Prostate gland (tissue), 2 donors: ENCODE data around the gene GADD45A. TPM values are rescaled to one million over a fixed set of nuclear protein-coding genes. Genes with fewer than 3 reads are reported as not detected.

Source experiments
- DNase-seq: peaks from one replicate; pipeline ENCODE4 v3.0.0-alpha.2; 2019; ENCODE audit warnings: low spot score
- H3K27ac ChIP-seq, 2 donors: fragments of 200-600 bp; sonication (generic); 2 replicates each; pipeline ENCODE4 v1.5.1; 2017 to 2019
- H3K27me3 ChIP-seq: fragments of 200-600 bp; sonication (generic); replicated peaks from 2 replicates; pipeline ENCODE4 v1.5.1; 2019; ENCODE audit not compliant: insufficient read depth
- H3K36me3 ChIP-seq, 2 donors: fragments of 200-600 bp; sonication (generic); 1 replicate in 1 of 2; 2 replicates in 1 of 2; pipeline versions ENCODE4 v1.5.1 to v1.8.1; 2017 to 2019
- H3K4me1 ChIP-seq: fragments of 200-600 bp; sonication (generic); replicated peaks from 2 replicates; pipeline ENCODE4 v1.5.1; 2019
- H3K4me3 ChIP-seq, 2 donors: fragments of 200-600 bp; sonication (generic); 2 replicates each; pipeline ENCODE4 v1.5.1; 2017 to 2019
- H3K9me3 ChIP-seq: fragments of 200-600 bp; sonication (generic); 2 replicates; pipeline ENCODE4 v1.5.1; 2017
- CTCF ChIP-seq, 4 experiments: fragments of 200-600 bp in 2 of 4; fragments of 450-650 bp in 2 of 4; sonication (generic) in 2 of 4; IDR thresholded peaks; 1 replicate in 3 of 4; 2 replicates in 1 of 4; pipeline ENCODE4 v1.5.1; 2016 to 2019; ENCODE audit warnings: antibody characterized with exemption in 4 of 4, mild to moderate bottlenecking in 2 of 4, moderate library complexity in 2 of 4
- POLR2A ChIP-seq: fragments of 450-650 bp; IDR thresholded peaks from one replicate; pipeline ENCODE4 v1.6.1; 2016; ENCODE audit warnings: antibody characterized with exemption, mild to moderate bottlenecking
- POLR2AphosphoS5 ChIP-seq: sonication (generic); formaldehyde crosslinking; IDR thresholded peaks from one replicate; pipeline ENCODE4 v1.6.1; 2017; ENCODE audit warnings: antibody characterized with exemption
- WGBS: methylation state at CpG from one replicate; pipeline ENCODE4 v1.1.5; 2018; 5-methylcytosine and 5-hydroxymethylcytosine counted together
- intact Hi-C: fragments of 100-400 bp; cut with DNase I; formaldehyde crosslinking; loops from one replicate; pipeline ENCODE4 v1.14.2; 2022
- total RNA-seq, 2 donors: library from RNA; depleted of rRNA; stranded (reverse); fragments of >200 nt; gene quantifications; one replicate each; pipeline ENCODE4 v1.1.0, GENCODE V29; 2016

GADD45A gene
- total RNA-seq, 2 donors from 2014 or later = 28.9 to 43.9 TPM

DNA sequence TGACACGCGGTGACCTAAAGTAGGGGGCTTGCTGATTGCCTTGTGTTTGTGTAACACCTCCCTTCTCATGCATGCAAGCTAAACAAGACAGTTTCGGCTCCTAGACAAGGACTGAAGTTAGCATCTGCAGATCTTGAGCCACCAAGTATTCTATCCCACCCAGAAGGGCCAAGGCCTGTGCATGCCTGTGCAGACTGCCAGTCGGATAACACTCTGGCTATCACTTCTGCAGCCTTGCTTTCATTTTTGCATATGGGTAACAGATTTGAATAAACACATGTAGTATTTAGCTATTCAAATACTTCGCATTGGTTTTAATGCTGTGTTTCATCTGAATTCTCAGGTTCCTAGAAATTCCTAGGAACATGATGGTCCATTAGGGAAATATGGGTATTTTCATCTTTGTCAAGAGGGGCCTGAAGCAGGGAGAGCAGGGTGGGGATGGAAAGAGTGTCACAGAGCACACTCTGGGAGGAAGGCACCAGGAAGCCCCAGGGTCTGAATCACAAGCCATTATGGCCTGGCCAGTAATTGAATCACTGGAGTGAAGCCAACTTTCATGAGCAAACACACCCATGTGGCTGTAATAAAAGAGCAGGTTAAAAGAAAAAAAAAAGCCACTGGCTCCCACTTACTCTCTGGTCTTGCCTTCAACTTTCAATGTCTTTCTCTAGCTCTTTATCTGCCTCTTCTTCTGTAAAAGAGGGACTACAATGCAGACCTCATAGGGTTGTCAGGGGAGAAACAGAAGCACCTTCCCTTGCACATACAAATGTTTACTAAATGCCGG is 28.3 kb downstream of the GADD45A start:
- Histone ChIP-seq H3K36me3 (no peaks in the 10 kb centered on the region), H3K4me3 (no peak overlapping the region), H3K4me1 (peaks cover 14% of the 10 kb centered on the region), H3K9me3 (no peaks in the 10 kb centered on the region), H3K27me3 (no peaks in the 10 kb centered on the region), H3K27ac (peak overlapping the region in 1 of 2 donors; percentile 10)
- peak; percentile 16 for TF ChIP-seq POLR2AphosphoS5
- TF ChIP-seq POLR2A = no peak
- DNase-seq = no peak
- 70% methylated on average over 6 of the region's 6 CpGs for WGBS
- intact Hi-C loops = no loop called here

GRCh38 chr1:67715819-67716218 is 30.8 kb downstream of the GADD45A start:
- Histone ChIP-seq H3K4me1 (peaks cover 14% of the 10 kb centered on the region), H3K4me3 (no peak overlapping the region), H3K9me3 (no peaks in the 10 kb centered on the region), H3K27ac (no peak overlapping the region), H3K36me3 (no peaks in the 10 kb centered on the region), H3K27me3 (no peaks in the 10 kb centered on the region)
- no peak for DNase-seq
- intact Hi-C loops = no loop called here
- 63% methylated on average over 2 of the region's 2 CpGs for WGBS
- TF ChIP-seq POLR2AphosphoS5 = no peak
- TF ChIP-seq POLR2A = no peak
- TF ChIP-seq CTCF (IDR thresholded peaks at IDR 0.05) = no peak

DNA sequence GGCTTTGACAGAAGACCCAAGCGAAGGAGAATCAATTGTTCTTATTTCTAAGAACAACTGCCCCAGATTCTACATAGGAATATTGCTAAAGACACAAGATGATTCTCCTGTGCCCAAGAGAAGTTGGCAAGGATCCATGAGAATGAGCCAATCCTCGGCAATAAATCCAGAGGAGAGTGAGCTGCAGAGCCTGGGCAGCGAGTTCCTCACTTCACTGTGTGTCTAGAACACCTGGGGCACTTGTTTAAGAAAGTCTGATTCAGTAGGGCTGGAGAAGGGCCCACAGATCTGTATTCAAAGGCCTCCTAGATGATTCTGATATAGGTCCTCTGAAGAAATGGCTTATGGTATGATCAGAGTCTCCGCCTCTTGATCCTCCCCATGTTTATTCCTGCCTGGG is 31.8 kb downstream of the GADD45A start:
- 44% methylated on average over 4 of the region's 4 CpGs for WGBS
- Histone ChIP-seq H3K27ac (no peak overlapping the region), H3K27me3 (no peaks in the 10 kb centered on the region), H3K9me3 (no peaks in the 10 kb centered on the region), H3K4me3 (no peak overlapping the region), H3K36me3 (no peaks in the 10 kb centered on the region), H3K4me1 (peaks cover 14% of the 10 kb centered on the region)
- DNase-seq = peak; percentile 84
- intact Hi-C loops = no loop called here
- TF ChIP-seq POLR2AphosphoS5 (peak; percentile 80), CTCF (IDR thresholded peaks at IDR 0.05) (no peak)

DNA sequence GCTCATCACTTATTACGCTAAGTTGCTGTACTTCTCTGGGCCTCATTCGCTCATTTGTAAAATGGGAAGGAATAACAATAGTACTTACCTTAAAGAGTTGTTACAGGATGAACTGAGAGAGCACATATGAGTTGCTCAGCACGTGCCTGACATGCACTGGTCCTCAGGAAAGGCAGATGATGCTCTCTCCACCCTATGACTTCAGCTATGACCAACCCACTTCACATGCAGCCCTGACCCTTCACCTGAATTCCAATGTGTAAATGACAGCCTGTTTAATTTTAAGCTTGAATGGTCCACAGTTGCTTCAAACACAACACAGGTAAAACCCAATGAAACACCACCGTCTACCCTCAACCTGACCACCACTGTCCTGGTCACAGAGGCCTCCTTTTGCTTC is 32.9 kb downstream of the GADD45A start:
- Histone ChIP-seq H3K27me3 (no peaks in the 10 kb centered on the region), H3K4me3 (no peak overlapping the region), H3K4me1 (peaks cover 14% of the 10 kb centered on the region), H3K9me3 (no peaks in the 10 kb centered on the region), H3K36me3 (no peaks in the 10 kb centered on the region), H3K27ac (no peak overlapping the region)
- intact Hi-C loops = no loop called here
- TF ChIP-seq CTCF (IDR thresholded peaks at IDR 0.05) (no peak), POLR2AphosphoS5 (no peak), POLR2A (no peak)
- no peak for DNase-seq
- WGBS = 94% methylated on average over 4 of the region's 4 CpGs

GRCh38 chr1:67719329-67720196 is 34.6 kb downstream of the GADD45A start:
- no peak overlapping the region for H3K27ac ChIP-seq

More at GRCh38 chr1:67719329-67720196, 34.6 kb downstream of the GADD45A start:
- WGBS = 69% methylated on average over 6 of the region's 6 CpGs
- H3K27me3 ChIP-seq = no peaks in the 10 kb centered on the region
- no peaks in the 10 kb centered on the region for H3K36me3 ChIP-seq
- no peaks in the 10 kb centered on the region for H3K9me3 ChIP-seq
- DNase-seq = no peak
- intact Hi-C loops = no loop called here
- H3K4me1 ChIP-seq = no peaks in the 10 kb centered on the region
- TF ChIP-seq POLR2A (no peak), POLR2AphosphoS5 (no peak), CTCF (IDR thresholded peaks at IDR 0.05) (no peak)
- no peak overlapping the region for H3K4me3 ChIP-seq
